Measurements from ENCODE around the gene PARD6B.
"Not testable (repeated sequence)": the region's sequence is repeated elsewhere in the genome, so short reads cannot be mapped to it uniquely, and the experiment has no call there.

The PARD6B gene

DNA sequence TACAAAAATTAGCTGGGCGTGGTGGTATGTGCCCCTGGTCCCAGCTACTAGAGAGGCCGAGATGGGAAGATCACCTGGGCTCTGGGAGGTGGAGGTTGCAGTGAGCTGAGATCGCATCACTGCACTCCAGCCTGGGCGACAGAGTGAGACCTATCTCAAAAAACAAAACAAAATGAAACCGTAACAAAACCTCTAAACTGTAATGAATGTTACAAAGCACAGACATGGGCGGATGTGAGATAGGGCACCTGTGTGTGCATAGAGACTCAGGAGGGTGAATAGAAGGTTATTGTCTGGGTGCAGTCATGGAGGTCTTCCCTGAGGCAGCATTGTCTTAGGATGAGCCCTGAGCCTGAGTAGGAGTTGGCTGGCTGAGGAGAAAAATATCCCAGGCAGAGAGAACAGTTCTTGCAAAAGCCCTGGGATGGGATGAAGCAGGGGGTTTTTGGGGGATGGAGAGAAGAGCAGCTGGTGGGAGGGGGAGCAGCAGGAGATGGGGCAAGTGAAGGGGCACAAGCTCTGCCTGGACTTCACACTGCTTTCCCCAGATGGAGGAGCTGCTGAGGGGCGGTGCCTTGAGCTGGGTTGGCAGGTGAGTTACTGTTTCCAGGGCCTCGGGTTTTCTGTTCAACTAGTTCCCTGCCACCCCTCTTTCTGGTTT lies 68.6 kb downstream of the PARD6B start:
- no peak for DNase-seq (ENCODE audit: low read depth)

DNA sequence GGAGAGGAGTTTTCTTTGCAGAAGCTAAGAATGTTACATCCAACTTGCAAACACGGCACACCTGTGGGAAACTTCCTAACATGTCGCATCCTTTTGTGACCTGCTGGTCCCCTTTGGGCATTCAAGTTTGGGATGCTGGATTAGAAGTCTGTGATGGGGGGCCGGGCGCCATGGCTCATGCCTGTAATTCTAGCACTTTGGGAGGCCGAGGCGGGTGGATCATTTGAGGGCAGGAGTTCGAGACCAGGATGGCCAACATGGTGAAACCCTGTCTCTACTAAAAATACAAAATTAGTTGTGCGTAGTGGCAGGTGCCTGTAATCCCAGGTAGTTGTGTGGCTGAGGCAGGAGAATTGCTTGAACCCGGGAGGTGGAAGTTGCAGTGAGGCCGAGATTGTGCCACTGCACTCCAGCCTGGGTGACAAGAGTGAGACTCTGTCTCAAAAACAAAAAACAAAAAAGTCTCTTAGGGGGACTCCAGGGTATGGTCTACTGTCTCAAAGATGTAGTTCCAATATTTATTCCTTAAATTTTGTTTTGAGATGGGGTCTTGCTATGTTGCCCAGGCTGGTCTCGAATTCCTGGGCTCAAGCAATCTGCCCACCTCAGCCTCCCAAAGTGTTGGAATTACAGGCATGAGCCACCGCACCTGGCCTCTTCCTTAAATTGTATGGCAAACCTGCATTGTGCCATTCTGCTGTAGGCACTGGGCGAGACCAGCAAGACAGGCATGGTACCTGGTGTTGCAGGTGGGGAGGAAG lies 69.8 kb downstream of the PARD6B start:
- DNase-seq (ENCODE audit: low read depth), result not testable (repeated sequence)

DNA sequence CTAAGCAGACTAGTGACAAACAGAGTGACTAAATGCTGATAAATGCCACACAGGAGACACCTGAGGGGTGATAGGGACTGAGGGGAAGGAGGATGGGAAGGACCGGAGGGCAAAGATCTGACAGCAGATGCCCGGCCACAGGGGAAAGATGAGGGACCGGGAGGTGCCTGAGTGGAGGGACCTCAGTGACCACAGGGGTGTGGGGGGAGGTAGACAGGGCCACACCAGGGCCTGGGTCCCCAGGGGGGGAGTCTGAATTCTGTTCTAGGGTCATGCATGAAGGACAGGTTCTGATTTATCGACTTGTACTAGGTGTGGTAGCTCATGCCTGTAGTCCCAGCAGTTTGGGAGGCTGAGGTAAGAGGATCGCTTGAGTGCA lies 70.4 kb downstream of the PARD6B start:
- DNase-seq (ENCODE audit: low read depth), result no peak

DNA sequence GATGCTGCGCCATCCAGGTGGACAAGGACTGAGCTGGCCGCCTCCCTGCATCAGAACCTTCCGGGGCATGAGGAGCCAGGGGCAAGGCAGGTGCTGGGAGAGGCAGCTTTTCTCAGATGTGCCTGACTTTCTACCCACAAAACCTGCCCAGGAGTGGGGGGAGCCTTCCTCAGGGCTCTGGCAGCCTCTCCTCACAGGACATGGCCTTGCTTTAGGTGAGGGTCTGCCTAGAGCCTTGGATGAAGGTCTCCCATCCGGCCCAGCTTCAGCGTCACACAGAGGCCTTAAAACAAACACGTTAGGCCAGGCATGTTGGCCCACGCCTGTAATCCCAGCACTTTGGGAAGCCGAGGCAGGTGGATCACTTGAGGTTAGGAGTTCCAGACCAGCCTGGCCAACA lies 70.9 kb downstream of the PARD6B start:
- DNase-seq (ENCODE audit: low read depth), result no peak

DNA sequence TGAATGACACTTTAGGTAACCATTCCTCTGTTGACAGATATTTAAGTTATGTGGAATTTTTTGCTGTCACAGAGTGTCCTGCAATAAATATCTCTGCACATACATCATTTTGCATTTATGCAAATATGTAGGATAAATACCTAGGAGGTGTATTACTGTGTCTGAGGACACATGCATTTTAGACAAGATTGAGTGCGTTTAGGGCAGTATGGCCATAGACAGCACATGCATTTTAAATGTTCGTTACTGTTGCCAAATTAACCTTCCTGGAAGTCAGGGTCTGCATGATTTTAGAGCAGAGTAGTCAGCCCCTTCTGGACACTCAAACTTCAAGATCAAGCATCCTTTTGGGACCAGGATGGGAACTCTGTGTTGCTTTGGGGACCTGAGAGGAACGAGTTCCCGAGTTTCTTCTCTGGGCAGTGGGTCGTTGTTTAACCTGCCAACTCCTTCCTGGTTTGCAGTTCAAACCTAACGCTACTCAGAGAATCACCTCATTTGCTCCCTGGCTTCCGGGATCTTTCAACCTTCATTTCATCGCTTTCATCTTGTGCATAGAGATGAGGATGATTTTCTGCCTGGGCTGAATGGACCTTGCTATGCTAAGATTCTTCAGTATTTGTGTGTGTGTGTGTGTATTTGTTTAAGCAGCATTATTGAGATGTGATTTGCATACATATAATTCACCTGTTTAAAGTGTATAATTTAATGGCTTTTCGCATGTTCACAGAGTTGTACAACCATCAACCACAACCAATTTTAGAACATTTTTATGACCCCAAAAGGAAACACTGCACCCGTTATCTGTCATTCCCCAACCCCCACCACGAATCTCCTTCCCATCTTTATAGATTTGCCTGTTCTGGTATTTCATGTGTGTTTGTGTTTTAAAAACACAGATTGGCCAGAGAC lies 73.3 kb downstream of the PARD6B start:
- DNase-seq (ENCODE audit: low read depth), result no peak

DNA sequence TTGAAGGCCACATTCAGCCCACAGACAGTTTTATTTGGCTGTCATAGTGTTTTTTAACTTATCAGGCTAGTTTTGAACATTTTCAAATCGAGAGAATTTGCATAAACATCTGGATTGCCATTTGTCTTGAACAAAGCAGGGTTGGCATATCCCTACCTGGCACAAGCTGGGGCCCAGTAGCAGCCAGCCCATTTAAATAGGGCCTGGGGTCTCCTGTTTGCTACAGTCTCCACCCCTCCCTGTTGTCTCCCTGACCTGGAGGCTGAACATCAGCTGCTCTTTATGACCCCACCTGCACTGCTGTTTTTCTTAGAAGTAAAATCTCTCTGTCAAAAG lies 73.9 kb downstream of the PARD6B start:
- no peak for DNase-seq (ENCODE audit: low read depth)

DNA sequence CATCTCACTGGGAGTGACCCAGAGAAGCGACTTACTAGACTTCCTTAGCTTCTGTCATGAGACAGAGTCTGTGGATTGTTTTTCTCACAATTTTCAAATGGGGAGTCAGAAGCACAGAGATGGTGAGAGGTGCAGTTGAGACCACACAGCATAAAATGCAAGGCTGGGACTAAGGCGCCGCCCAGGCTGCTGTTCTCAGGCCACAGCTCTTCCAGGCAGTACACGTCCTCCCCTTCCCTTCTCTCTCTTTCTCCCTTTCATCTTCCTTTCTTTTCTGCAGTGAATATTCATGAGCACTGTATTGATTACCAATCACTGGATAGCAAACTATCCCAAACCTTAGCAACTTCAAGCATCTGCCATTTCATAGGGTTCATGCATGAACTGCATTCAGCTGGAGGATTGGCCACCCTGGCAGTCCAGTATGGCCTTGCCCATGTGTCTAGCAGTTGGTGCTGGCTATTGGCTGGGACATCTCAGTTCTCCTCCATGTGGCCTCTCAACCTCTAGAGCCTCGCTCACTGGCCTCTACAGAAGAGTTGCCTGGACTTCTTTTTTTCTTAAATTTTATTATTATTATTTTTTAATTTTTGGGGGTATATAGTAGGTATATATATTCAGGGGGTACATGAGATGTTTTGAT lies 74.9 kb downstream of the PARD6B start:
- no peak for DNase-seq (ENCODE audit: low read depth)
